HG03135 (cell line): ENCODE measurements around the gene ABHD4.
"Not testable (repeated sequence)": the region's sequence is repeated elsewhere in the genome, so short reads cannot be mapped to it uniquely, and the experiment has no call there.

Experiments used
- ATAC-seq: cut with Tn5 transposase; IDR thresholded peaks from one replicate; pipeline ENCODE4 v1.9.1; 2021; ENCODE audit warnings: mild to moderate bottlenecking, moderate library complexity; ENCODE audit not compliant: unreplicated experiment

The ABHD4 gene

DNA sequence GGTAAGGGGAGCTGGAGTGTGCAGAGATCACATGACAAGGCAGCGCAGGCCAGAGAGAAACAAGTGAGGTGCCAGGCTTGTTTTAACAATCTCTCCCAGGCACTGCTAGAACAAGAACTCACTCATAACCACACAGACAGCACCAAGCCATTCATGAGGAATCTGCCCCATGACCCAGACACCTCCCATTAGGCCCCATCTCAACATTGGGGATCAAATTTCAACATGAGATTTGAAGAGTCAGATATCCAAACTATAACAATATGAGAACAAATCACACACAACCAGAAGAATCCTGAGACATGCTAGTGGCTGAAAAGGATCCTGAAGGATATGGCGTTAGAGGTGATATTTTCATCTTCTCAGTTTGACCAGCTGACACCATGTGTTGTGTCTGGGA is 24.2 kb downstream of the ABHD4 start:
- ATAC-seq, result no peak

- no peak for ATAC-seq
Measured at GRCh38 chr14:22623047-22623446, 24.9 kb downstream of the ABHD4 start.

DNA sequence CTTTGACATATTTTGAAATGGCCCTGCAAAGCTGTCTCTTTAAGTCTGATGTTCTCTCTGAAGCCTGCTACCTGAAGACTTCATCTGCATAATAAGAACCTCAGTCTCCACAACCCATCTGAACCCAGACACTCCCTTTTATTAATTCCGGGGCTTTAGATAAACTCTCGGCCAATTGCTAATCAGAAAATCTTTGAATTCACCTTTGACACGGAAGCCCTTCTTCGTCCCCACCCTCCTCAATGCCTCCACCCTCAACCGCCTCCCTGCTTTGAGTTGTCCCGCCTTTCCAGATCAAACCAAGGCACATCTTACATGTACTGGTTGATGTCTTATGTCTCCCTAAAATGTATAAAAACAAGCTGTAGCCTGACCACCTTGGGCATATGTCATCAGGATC is 28.5 kb downstream of the ABHD4 start:
- no peak for ATAC-seq

GRCh38 chr14:22627506-22628263 is 29.6 kb downstream of the ABHD4 start:
- no peak for ATAC-seq

DNA sequence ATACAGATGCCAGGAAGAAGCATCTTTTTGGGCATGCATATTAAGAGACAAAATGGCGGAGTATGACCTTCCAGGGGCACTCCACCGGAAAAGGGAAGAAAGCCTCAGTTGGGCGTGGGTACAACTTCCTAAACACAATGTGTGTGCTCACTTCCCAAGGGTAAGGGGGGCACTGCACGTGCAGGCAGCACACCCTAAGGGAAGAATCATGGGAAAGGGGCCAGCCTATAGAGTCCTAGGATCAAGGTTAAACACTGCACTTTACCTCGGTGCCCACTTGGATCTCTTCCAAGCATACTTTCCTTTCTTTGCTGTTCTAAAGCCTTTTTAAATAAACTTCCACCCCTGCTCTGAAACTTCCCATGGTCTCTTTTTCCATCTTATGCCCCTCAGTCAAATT is 31.3 kb downstream of the ABHD4 start:
- ATAC-seq, result no peak

DNA sequence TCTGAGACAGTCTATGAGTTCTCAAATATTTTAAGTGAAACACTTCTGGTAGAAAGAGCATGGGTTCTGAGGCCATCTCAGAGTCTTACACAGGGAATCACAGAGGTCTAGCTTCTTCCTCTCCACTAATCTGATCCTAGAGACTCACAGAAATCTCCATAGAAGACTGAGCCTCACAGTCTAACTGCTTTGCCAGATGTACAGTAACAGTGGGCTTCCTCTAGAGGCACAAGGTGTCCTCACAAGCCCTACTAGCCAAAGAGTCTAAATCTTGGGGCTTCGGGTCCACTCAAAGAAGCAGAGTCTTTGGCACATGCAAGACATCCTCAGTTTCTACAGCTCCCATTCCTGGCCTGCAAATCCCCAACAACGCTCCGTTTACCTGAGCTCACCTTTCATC is 32.0 kb downstream of the ABHD4 start:
- ATAC-seq, result no peak

GRCh38 chr14:22630486-22630885 is 32.4 kb downstream of the ABHD4 start:
- ATAC-seq, result no peak

DNA sequence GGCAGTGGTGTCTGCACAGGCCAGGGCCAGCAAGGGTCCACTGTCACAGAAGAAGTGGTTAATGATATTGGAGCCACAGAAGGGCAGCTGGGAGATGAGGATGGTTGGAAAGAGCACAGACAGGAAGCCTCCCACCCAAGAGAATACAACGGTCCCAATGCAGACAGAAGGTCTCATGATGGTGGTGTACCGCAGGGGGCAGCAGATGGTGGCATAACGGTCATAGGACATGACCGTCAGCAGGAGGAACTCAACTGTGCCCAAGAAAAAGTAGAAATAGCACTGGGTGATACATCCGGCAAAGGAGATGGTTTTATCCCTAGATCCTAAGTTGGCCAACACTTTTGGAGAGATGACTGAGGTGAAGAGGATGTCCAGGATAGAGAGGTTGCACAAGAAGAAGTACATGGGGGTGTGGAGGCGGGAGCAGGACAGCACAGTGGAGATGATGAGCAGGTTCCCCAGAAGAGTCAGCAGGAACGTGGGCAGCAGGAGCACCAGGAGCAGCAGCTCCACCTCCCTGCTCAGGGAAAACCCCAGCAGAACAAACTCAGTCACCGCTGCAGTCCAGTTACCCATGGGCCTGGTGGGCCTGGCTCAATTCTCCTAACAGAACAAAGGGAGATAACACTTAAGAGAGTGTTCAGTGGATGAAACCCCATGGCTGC is 36.3 kb downstream of the ABHD4 start:
- ATAC-seq, result no peak

DNA sequence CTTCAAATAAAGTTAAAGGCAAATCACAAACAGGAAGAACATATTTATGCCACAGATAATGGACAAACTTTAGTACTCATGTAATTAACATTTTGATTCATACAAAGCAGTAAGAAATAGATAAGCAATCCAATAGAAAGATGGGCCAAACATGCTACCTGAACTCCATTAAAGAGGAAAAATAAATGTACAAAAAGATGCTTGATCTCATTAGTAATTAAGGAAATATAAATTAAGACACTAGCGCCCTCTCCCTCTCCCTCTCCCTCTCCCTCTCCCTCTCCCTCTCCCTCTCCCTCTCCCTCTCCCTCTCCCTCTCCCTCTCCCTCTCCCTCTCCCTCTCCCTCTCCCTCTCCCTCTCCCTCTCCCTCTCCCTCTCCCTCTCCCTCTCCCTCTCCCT is 37.9 kb downstream of the ABHD4 start:
- not testable (repeated sequence) for ATAC-seq

DNA sequence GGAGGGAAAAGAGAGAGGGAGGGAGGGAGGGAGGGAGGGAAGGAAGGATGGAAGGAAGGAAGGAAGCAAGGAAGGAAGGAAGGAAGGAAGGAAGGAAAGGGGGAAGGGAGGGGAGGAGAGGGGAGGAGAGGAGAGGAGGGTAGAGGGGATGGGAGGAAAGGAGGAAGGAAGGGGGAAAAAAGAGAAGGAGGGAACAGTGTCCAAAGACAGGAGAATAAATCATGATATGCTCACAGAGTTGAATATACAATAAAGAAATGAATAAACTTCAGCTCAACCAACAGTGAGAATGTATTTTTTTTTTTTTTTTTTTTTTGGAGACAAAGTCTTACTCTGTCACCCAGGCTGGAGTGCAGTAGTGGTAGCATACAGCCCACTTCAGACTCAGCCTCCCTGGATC is 42.1 kb downstream of the ABHD4 start:
- no peak for ATAC-seq

DNA sequence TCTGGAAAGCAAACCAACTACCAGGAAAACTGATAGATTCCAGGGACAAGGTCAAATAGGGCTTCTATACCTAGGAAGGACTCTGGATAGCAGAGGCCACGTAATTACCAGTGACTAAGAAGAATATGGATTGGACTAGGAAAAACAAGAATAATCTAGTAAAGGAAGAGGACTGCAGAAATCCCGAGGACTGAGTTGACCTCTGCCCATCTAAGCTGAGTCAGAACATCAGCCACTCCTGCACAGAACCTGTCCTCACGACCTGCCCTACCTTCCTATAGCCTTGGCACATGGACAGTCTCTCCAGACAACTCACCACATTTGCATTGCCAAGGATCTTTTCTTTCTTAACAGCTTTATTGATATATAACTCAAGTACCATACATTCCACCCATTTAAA is 43.7 kb downstream of the ABHD4 start:
- ATAC-seq, result no peak

DNA sequence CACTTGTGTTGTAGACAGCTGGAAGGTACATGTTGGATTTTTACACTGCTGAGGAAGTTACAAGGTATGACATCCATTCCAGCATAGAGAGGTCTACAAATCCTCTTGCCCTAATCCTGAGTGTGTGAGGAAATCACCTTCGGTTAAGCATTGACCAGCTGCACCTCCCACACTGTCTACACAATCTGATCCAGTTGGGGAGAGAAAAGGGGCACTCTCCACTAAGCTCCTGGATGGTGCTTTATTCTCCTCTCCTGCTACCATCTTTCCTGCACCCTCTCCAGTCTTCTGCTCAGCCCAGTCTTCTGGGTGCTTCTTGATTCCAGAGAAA is 46.2 kb downstream of the ABHD4 start, which contains the start of gene OR6J1:
Gene OR6J1 (minus strand): TSS at position 48 of the 331 bp plus-strand sequence. CDS start 9,541 bp downstream, outside the sequence.
- ATAC-seq, result no peak

GRCh38 chr14:22646570-22647254 is 48.6 kb downstream of the ABHD4 start:
- no peak for ATAC-seq

DNA sequence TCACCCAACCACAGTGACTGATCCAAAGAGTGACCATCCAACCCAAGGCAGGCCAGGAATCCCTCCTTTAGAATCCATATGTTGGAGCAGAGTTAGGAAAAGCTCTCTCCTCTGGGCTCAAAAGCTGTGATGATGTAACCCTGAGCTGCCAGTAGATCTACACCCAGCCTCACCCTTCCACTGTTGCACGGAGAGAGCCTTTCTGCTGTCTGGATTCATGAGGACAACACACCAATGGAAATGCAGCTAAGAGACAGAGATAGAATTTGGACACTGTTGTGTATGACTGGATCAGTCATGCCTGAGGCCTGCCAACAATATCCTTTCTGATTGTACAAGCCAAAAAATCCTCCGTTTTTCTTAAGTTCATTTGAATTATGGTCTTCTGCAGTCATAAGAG is 50.4 kb downstream of the ABHD4 start:
- ATAC-seq, result no peak

DNA sequence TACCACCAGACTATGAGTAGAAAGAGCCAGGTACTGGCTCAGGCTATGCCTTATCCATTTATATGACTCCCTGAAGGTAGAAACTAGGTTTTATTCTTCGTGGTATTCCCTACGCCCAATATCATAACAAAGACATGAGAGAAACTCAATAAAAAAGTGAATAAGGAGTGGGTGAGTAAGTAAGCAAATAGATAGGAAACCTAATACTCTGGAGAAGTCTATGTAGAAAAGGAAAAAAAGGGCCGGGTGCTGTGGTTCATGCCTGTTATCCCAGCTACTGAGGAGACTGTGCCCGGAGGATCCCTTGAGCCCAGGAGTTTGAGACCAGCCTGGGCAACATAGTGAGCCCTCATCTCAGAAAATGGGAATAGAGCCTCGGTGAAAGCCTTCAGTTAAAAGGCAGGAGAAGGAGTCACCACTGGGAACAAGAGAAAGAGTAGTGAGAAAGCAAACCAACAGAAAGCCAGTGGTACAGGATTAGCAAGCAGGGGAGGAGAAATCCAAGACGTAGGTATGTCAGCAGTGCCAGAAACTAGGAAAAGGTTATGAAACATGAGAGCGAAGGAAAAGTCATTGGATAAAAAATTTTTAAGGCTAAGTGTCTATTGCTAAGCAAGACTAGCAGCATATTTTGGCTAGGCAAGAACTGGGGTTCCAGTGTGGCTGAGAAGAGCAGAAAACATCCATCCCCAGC is 52.1 kb downstream of the ABHD4 start:
- no peak for ATAC-seq

- no peak for ATAC-seq
Measured at GRCh38 chr14:22650960-22651521, 52.9 kb downstream of the ABHD4 start.

GRCh38 chr14:22651586-22651985 is 53.5 kb downstream of the ABHD4 start:
- ATAC-seq, result no peak

DNA sequence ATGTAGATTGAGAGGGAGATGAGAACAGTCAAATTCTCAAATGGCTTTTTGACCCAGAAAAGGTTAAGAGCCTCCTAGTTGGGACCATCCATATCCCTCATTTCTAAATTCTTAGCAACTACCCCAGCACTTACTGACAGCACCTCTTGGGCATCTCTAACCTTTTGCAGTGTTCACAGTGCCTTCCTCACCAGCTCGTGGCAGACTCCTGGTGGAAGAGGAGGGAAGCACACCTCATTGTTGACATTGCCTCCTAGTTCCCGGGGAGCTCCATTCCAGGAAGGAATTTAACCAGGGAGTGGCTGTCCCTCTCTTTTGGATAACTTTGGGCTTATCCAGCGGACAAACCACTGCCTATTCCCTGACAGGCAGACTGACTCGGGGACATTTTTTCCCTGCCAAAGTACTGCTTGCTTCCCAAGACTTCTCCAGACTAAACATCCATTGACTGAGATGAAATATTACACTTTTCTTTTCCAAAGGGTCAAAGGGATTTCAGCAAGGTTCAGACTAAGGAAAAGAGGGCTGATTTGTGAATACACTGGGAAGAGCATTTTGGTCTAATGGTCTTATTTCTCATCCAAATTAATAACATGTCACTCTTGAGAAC is 55.0 kb downstream of the ABHD4 start:
- ATAC-seq, result peak; percentile 61

- ATAC-seq, result no peak
Measured at GRCh38 chr14:22656226-22656625, 58.1 kb downstream of the ABHD4 start.

GRCh38 chr14:22656945-22657731 is 59.0 kb downstream of the ABHD4 start:
- no peak for ATAC-seq
